GF-D8 (cell line): ENCODE measurements around the gene SCO2.

Experiments
- DNase-seq: peaks from one replicate; lab custom pipeline; 2025; lab: John Stamatoyannopoulos, UW

Gene SCO2

DNA sequence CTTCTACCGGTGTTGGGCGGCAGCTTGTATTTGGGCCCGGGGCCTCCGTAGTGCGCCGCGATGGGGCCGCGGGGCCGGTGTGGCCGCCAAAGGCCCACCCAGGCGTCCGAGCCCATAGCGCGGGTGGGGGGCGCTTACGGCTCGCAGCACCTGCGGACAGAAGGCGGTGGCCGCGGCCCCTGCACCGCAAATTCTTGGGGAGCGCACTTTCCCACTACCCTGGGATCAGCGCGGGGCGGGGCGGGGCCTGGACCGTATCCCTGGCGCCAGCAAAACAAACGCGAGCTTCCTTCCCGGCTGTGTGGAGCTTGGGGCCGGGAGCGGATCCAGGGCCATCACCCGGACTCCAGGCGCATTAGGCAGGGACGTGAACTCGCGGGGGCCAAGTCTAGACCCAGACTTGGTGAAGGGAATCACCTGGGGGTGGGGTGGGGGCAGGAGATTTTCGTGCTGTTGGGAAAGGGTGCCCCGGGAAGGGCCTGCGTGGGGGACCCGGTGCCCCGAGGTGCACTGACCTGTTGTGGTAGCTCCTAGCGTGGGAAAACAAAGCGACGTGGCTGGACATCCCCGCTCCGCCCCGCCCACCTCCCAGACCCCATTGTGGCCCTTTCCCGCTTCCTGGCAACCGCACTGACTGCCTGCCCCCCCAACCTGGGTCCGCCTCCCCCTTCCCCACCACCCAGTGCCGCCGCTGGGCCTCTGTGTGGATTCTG is 6.7 kb upstream of the SCO2 start:
- DNase-seq, result no peak

DNA sequence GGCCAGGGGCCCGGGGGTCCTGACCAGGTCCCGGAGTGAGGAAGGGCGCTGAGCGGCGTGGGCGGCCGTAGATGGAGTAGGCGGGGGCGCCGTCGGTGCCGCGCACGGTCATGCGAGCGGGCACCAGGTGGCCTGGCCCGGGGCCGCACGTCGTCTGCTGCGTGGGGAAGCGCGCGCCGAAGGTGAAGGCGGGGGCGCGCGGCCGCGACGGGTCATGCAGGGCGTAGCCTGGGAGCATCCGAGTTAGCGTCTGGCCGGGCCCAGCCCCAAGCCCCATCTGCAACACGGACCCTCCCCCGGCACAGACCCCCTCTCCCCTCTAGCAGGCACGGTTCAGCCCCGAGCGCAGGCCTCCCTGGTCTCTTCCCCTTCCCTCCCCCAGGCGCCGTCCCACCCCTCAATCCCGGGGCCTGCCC is 6.2 kb upstream of the SCO2 start:
- no peak for DNase-seq

DNA sequence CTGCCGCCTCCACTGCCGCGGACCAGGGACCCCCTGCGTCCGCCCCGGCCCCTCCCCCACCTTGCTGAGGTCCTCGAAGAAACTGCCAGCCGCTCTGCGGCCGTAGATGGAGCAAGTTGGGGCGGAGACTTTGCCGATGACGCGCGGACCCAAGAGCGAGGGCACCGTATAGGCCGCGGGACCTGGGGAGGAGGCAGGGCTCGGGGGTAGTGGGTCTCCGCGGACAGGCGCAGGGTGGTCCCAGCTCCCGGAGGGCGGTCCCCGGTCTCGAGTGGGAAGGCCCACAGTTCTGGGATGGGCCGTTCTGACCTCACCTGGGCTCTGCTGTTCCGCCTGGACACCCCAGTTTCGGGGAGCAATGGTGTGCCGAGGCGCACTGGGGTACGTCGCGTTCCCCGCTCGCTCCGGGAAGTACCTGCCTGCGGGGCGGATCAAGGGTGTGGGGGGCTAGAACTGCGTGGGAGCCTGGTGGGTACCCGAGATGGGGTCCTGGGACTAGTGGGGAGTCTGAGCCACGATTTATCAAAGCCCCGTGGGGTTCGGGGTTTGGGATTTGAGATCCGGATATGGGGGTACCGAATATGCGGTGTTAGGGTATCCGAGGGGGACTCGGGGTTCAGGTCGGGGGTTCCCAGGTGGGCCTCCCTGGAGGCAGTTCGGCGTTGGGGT is 5.6 kb upstream of the SCO2 start:
- no peak for DNase-seq

DNA sequence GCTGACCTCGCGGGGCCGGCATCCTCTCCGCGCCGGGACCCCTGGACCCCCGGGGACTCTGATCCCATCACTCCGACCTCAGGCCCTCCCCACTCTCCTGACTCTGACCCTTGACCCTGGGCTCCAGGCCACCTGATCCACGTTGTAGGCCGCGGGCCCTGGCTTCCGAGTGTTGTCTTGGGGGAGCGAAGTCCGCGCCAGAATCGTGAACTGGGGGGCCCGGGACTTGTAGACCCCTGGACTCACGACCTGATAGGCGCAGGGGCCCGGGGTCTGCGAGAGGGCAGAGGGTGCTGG is 5.1 kb upstream of the SCO2 start:
- no peak for DNase-seq

DNA sequence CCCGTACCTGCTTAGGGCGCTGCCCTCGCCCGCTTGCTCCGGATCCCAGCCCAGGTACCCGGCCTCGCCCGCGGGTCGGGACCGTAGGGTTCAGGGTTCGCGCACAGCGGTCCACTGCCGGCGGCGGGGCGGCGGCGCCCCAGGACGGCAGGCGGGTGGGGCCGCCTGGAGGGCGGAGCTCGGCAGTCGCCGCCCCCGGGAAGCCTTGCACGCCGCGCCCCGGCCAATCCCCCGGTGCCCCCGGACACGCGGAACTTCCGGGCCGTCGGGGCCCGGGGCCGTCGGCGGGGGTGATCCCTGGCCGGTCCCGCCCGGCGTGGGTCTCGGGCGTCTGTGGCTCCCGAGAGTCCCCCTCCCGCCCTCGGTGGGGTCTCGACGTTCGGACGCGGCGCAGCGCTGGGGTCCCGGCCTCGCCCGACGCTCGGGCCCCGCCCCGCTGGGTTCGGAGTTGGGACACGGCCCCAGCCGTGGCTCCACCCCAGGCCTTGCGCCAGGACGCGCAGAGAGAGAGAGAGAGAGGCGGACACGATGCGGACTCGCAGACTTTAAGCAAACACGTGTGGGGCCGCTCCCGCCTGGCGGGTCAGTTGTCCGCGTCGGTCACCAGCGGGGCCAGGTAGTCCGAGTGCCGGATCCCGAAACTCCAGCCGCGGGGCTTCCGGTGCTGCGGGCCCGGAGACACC is 4.6 kb upstream of the SCO2 start, which contains the start of gene TYMP:
Gene TYMP, minus strand, starts transcription at position 116 of the 683 bp plus-strand sequence. CDS start 303 bp downstream, outside the sequence.
- no peak for DNase-seq

DNA sequence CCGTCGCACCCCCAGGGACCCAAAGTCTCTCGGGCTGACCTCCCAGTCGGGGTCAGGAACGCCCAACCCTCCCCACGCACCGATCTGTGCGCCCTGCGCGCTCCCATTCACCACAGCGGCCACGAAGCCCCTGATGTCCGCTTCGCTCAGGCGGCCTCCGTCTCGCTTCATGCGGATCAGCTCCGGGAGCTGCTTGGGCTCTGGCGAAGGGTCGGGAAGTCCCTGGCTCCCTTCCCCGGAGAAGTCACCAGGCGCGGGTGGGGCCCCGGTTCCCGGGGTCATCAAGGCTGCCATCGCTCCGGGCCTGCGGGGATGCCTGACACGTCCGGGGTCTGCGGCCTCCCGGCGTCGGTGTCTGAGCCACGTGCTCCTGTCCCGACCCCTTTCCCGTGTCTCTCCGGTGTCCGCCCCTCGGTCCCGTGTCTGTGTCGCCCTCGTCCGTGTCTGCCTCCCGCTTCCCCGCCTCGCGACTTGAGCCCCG is 4.1 kb upstream of the SCO2 start:
- DNase-seq, result no peak

DNA sequence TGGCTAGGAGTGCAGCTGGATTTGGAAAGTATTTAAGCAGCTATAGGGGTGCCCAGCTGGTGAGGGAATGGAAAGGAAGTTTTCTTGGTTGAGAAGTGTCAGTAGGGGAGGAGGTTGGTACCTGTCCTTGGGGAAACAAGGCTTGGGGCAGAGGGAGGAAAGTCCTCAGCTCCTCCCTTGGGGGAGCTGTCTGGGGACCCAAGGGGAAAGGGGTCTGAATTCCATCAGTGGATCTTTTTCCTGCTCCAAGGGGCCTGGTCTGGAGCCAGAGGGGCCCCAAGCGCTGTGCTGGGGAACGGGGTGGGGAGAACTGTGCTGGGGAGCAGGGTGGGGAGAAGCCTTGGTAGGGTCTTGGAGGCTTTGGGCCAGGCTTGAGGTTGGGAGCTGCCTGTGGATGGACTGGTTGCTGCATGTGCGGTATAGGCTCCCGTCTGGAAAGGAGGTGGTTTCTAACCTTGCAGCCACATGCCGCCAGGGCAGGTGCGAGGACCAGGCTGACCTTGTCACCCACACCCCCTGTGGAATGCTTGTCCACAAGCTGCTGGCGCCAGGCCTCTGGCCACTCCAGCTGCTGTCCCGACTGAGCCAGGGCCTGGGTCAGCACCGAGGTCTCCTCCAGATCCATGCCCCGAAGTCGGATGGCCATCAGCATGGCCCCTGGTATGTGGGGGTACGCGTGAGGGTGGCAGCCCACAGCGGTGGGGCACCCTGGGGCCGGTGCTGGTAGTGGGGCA is 3.5 kb upstream of the SCO2 start:
- DNase-seq, result no peak

DNA sequence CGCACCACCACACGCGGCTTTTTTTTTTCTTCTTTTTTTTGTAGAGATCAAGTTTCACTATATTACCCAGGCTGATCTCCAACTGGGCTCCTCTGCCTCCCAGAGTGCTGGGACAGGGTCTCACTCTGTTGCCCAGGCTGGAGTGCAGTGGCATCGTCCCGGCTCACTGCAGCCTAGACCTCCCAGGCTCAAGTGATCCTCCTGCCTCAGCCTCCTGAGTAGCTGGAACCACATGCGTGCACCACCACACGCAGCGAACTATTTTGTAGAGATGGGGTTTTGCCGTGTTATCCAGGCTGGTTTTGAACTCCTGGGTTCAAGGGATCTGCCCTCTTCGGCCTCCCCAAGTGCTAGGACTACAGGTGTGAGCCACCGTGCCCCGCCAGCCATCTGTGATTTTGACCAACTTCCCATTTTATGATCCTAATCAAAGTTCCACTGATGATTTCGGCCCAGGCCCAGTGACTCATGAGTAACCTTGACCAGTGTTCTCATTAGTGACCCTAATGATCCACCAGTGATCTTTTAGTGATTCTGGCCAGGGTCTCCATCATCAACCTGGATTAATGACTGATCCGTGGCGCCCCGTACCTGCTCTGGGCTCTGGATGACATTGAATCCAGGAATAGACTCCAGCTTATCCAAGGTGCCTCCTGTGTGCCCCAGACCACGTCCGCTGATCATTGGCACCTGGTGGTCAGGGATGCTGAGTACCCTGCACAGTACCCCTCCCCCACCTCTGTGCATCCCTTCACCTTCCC is 2.7 kb upstream of the SCO2 start:
- DNase-seq, result no peak

DNA sequence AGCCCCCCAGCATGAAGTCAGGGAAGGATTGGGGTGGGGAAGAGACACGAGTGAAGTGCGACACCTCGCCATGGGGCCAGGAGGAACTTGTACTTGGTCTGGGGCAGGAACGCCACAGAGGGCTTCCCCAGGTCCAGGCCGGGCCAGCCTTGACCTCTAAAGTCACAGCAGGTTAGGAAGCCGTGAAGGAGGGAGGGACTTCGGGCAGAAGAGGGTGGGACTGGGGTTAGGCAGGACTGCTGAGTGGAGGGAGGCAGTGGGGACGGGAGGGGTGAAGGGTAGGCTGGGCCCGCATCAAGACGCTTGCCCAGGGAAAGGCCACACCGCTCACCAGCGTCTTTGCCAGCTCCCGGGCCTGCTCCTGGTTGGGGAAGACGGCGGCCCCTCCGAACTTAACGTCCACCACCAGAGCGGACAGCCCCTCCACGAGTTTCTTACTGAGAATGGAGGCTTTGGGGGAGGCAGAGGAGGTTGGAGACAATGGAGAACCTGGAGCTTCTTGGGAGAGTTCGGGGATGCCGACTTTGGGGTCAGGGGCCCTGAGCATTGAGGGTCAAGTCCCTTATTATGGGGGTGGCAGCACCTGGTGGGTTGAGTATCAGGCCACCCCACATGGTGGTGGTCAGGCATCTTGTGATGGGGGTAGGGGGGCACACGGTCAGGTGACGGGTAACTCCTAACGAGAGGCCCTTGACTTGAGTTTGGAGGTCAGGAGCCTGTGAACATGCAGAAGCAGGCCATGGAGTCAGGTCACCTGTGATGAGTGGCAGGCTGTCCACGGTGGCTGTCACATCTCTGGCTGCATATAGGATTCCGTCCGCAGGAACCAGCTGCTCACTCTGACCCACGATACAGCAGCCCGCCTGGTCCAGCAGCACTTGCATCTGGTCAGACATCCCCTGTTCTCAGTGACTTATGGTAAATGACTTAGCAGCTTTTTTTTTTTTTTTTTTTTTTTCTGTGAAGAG is 1.7 kb upstream of the SCO2 start:
- DNase-seq, result peak; percentile 33

DNA sequence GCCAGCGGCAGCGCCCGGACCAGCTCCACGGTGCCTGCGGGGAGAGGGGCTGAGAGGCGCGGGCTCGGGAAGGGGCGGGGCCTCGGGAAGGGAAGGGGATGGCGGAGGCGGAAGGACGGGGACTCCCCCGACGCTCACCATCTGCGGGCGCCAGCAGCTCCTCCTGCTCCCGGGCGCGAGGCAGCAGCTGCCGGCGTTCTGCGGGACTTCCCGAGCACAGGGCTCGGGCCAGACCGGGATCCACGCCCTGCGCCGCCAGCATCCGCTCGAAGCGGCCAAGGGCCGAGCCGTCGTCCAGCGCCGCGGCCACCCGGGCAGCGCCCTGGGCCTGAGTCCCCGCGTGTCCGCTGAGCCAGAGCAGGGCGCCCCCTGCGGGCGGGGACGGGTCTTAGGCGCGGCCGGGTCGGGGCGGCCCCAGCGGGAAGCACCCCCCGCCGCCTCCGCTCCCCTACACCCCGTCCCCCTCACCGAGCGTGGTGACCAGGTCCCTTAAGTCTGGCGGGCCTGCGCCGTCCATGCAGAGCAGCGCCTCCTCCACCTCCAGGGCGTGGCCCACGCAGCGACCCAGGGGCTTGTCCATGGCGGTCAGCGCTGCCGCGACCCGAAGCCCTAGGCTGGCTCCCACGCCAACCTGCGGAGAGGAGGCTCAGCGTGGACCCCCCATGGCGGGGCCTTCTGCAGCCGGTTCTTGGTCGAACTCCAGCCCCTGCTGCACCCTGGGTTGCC is 873 bp upstream of the SCO2 start:
- DNase-seq, result peak; percentile 55

DNA sequence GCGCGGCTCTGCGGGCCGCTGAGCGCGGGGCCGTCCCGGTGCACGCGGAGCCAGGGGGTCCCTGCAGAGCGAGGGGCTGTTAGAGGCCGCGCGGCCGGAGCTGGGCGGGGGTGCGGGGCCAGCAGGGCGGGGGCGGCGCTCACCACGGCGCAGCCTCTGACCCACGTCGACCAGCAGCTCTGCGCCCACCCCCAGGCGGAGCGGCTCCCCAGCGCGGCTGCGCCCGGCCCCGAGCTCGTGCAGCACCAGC is 385 bp upstream of the SCO2 start:
- no peak for DNase-seq

DNA sequence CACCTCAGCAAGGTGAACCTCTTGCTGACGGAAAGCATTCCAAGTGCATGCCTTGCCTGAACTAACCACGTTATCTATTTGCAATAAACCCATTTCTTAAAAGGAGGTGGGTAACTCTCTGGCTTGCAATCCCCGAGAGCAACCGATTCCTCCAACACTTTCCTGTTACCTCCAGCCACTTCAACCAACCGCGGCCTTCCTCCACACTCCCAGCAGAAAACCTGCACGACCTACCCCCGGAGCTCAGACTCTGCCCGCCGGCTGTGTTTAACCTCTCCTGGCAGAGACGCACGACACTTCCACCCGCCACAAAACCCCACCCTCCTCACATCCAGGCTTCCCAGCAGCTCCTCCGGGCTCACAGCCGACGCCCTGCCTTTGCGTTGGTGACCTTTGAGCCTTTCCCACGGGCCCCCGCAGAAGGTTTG is 708 bp downstream of the SCO2 start:
- no peak for DNase-seq

DNA sequence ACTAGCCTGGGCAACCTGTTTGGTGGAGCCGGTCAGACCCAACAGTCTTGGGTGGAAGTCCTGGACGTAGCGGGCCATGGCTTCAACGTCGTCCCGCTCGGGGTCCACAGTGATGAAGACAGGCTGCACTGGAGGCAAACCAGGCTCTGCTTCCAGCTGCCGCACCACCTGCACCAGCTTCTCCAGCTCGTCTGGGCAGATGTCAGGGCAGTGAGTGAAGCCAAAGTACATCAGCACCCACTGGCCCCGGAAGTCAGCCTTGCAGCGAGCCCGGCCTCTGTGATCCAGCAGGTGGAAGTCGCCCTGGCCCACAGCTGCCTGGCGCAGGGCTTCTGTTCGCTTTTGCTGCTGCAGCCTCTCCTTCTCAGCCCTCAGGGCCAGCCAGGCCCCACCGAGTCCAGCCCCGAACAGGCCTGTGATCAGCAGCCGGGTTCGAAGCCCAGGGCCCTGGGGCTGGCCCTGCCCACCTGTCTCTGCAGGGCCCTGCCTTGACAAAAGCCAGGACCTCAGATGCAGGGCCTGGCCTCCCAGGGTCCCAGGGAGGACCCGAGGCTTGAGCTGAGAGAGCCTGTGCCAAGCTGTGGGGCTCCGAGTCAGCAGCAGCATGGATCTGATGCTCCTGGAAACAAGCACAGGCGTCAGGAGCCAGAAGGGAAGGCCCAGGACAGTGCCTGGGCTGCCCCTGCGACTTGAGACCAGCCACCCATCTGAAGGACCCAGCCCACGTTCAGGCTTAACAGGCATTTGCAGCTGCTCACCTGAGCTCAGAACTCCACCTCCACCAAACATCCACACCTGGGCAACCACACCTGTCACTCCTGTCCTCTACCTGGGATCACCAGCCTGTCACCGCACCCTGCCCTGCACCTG is 1.4 kb downstream of the SCO2 start:
- DNase-seq, result no peak

DNA sequence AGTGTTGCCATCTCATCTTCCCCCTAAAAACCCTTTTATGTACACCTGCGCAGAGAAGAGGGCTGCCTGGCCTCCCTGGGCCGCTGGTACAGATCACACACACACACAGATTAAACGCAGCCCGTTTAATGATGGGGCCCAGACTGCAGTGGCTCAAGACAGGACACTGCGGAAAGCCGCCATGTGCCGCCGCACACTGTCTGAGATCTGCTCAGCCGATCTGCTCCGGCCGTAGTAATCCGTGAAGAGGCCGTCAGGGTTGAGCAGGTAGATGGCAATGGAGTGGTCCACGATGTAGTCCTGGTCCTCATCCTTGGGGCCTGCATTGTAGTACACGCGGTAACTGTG is 2.0 kb downstream of the SCO2 start:
- DNase-seq, result no peak

DNA sequence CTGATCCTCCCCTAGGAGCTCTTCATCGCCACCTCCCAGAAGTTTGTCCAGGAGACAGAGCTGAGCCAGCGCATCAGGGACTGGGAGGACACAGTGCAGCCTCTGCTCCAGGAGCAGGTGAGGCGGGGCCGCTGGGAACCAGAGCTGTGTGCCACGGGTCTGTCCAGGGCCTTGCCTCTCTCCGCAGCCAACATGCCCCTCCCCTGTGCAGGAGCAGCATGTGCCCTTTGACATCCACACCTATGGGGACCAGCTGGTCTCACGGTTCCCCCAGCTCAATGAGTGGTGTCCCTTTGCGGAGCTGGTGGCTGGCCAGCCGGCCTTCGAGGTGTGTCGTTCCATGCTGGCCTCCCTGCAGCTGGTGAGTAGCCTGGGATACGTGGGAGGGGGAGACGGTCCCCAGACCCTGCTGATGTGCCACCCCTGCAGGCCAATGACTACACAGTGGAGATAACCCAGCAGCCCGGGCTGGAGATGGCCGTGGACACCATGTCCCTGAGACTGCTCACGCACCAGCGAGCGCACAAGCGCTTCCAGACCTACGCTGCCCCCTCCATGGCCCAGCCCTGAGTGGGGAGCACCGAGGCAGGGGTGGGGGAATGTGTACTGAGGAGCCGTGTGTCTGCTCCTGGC is 2.5 kb downstream of the SCO2 start:
- no peak for DNase-seq

DNA sequence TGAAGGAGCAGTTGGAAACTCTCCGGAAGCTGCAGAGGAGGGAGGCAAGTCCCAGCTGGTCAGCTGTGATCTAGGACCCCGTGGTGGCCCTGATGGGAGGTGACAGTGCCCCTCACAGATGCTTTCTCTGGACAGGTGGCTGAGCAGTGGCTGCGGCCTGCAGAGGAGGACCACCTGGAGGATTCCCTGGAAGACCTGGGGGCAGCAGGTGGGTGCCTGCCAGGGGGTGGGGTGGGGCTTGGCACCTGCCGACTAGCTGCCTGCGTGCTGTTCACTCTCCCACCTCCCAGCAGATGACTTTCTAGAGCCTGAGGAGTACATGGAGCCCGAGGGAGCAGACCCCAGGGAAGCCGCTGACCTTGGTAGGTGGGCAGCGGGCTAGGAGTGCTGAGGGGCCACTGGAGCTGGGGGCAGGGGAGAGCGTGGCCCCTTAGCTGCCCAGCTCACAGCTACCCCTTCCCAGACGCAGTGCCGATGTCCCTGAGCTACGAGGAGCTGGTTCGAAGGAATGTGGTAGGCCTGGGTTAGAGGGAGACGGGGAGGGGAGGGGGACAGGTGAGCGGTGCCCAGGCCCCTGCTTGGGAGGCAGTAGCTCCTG is 3.1 kb downstream of the SCO2 start:
- no peak for DNase-seq

DNA sequence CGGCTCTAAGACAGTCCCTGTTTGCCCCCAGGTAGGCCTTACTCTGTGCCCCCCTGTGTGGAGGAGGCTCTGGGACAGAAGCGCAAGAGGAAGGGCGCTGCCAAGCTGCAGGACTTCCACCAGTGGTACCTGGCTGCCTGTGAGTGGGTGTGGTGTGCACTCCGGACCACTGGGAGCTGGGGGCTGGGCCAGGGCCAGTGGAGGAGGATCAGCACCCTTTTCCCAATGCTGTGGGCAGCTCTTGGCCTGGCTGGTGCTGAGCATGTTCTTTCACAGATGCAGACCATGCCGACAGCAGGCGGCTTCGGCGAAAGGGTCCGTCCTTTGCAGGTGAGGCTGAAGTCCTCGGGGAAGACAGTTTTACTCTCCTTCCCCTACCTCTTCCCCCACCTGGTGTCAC is 3.7 kb downstream of the SCO2 start:
- DNase-seq, result no peak

DNA sequence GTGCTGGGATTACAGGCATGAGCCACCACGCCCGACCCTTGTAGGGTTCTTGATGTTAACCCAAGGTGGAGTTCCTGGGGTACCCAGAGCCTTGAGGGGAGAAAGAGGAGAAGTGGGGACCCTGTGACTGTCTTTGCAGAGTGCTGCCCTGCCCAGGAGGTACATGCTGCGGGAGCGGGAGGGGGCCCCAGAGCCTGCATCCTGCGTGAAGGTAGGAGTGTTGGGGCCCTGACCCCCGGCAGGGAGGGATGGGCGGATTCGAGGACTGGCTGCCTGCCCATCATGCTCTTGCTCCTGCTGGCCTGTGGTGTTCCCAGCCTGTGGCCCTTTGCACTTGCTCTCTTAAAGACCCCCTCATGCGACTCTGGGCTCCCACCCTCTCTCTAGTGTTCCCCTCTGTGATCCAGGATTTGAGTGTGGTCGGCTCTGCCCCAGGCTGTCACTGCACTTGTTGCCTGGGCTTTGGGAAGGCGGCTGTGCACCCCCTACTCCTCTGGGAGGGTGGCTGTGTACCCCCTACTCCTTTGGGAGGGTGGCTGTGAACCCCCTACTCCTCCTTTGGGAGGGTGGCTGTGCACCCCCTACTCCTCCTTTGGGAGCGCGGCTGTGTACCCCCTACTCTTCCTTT is 4.5 kb downstream of the SCO2 start:
- no peak for DNase-seq
